ENCODE measurements around the gene RYR1. TPM values are rescaled to one million over a fixed set of nuclear protein-coding genes. Genes with fewer than 3 reads are reported as not detected.

RYR1 gene
- total and polyA plus RNA-seq, 2 of the 8 experiments (the other 6 are each of a cell fraction or from before 2014, with no cell fraction given): 5.8 to 11.8 TPM

DNA sequence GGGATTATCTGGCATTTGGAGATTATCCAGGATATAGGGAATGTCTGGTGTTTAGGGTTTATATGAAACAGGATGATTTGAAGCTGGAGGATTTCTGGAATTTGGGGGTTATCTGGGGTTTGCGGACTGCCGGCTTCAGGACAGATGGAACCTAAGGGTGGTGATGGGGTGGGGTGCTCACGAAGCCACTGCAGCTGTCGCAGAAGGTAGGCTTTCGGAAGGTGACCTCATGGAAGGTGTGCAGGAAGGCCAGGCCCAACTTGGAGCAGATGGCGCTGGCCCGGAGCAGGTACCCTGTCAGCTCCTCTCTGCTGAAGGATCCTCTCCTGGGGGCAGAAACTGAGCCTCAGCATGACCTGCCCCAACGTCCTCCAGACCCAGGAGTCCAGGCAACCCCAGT, 21.0 kb upstream of the RYR1 start:
- Histone ChIP-seq H3K9me3 (ENCODE audit: insufficient read depth in 2 of 2, low read depth in 1 of 2, low read length in 1 of 2) (no peaks in the 10 kb centered on the region), H4K91ac (replicated peaks; ENCODE audit: insufficient read length, low read length) (no peak overlapping the region), H3K56ac (replicated peaks; ENCODE audit: insufficient read length, low read depth, low read length) (no peak overlapping the region), H2AK5ac (ENCODE audit: low read depth, low read length) (no peak overlapping the region), H3K4me1 (replicated peaks in 1 of 4; ENCODE audit: control insufficient read depth in 3 of 4, insufficient read depth in 4 of 4, low read length in 3 of 4) (peaks cover 0 to 5% (median 4%) of the 10 kb centered on the region in 4 experiments; a peak in 5 of 7 replicates), H3K14ac (ENCODE audit: insufficient read length) (no peak overlapping the region), H3K79me2 (ENCODE audit: control insufficient read depth in 1 of 2, insufficient read depth in 2 of 2, low read length in 2 of 2) (no peaks in the 10 kb centered on the region), H2BK15ac (ENCODE audit: low read length) (no peak overlapping the region), H3K23me2 (ENCODE audit: low read depth, low read length) (peaks cover under 1% of the 10 kb centered on the region; the same call in 1 of the 2 replicates), H3K4me3 (ENCODE audit: extremely low read depth in 1 of 4, insufficient read depth in 2 of 4, low read depth in 3 of 4, low read length in 4 of 4) (no peak overlapping the region), H3K23ac (ENCODE audit: insufficient read length) (no peak overlapping the region), H2BK12ac (ENCODE audit: low read depth, low read length) (no peak overlapping the region), H3K4me2 (ENCODE audit: insufficient read depth in 1 of 2, low read depth in 2 of 2, low read length in 2 of 2) (no peak overlapping the region), H3K9ac (replicated peaks in 1 of 4; ENCODE audit: extremely low read depth in 1 of 4, low read depth in 3 of 4, low read length in 3 of 4) (no peak overlapping the region), H4K20me1 (replicated peaks in 1 of 2; ENCODE audit: control insufficient read depth in 1 of 2, insufficient read depth in 2 of 2, low read length in 2 of 2) (no peaks in the 10 kb centered on the region), H4K5ac (ENCODE audit: insufficient read length, low read depth, low read length) (no peak overlapping the region), H4K8ac (ENCODE audit: extremely low read depth, insufficient read depth, low read length) (no peak overlapping the region), H3K27ac (ENCODE audit: low read depth, low read length) (no peak overlapping the region), H3K79me1 (ENCODE audit: low read depth, low read length) (no peaks in the 10 kb centered on the region; the same call in 1 of the 2 replicates), H2BK5ac (ENCODE audit: low read depth, low read length) (no peak overlapping the region), H2BK120ac (replicated peaks; ENCODE audit: low read depth, low read length) (no peak overlapping the region), H3K4ac (replicated peaks; ENCODE audit: insufficient read length, low read depth, low read length) (no peak overlapping the region), H3K18ac (ENCODE audit: extremely low read depth, low read length) (no peak overlapping the region), H2BK20ac (ENCODE audit: low read length) (no peak overlapping the region), H3K27me3 (replicated peaks in 1 of 4; ENCODE audit: control insufficient read depth in 3 of 4, extremely low read depth in 1 of 4, insufficient read depth in 3 of 4, low read length in 3 of 4) (peaks cover 0 to 2% (median 0%) of the 10 kb centered on the region in 4 experiments; a peak in 1 of 7 replicates), H3K36me3 (ENCODE audit: control insufficient read depth in 2 of 4, insufficient read depth in 4 of 4, low read length in 3 of 4) (no peaks in the 10 kb centered on the region), H2AFZ (ENCODE audit: low read length) (no peak overlapping the region)
- WGBS, 2 experiments (ENCODE audit: extremely low coverage in 1 of 2, insufficient coverage in 1 of 2, insufficient read length in 1 of 2, insufficient replicate concordance in 2 of 2, low coverage in 1 of 2, low lambda C conversion rate in 2 of 2, missing lambda C conversion rate in 1 of 2): 93% methylated on average over 8 of the region's 8 CpGs; no CpG with 5 or more reads in 1 of the 2 experiments
- FAIRE-seq (no peak), DNase-seq (ENCODE audit: low read depth in 1 of 2, low spot score in 2 of 2) (no peak)
- TF ChIP-seq CREB1 (IDR thresholded peaks at IDR 0.05) (no peak), EGR1 (IDR thresholded peaks at IDR 0.05; ENCODE audit: borderline replicate concordance, low read depth, low read length) (no peak), POLR2A (IDR thresholded peaks at IDR 0.05; ENCODE audit: control extremely low read depth in 1 of 2, low read depth in 2 of 2, low read length in 2 of 2) (no peak), POU5F1 (IDR thresholded peaks at IDR 0.05; ENCODE audit: low read depth, low read length) (no peak)
- TF ChIP-seq, protein P1, sequence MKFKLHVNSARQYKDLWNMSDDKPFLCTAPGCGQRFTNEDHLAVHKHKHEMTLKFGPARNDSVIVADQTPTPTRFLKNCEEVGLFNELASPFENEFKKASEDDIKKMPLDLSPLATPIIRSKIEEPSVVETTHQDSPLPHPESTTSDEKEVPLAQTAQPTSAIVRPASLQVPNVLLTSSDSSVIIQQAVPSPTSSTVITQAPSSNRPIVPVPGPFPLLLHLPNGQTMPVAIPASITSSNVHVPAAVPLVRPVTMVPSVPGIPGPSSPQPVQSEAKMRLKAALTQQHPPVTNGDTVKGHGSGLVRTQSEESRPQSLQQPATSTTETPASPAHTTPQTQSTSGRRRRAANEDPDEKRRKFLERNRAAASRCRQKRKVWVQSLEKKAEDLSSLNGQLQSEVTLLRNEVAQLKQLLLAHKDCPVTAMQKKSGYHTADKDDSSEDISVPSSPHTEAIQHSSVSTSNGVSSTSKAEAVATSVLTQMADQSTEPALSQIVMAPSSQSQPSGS (IDR thresholded peaks at IDR 0.05; ENCODE audit: low read length): no peak
- TF ChIP-seq, protein P2, sequence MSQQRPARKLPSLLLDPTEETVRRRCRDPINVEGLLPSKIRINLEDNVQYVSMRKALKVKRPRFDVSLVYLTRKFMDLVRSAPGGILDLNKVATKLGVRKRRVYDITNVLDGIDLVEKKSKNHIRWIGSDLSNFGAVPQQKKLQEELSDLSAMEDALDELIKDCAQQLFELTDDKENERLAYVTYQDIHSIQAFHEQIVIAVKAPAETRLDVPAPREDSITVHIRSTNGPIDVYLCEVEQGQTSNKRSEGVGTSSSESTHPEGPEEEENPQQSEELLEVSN (IDR thresholded peaks at IDR 0.05): no peak
- POLR2A ChIA-PET (ENCODE audit: partially characterized antibody): interaction anchor here (0.6 to 1.2 kb wide), 5 partner anchors 9 to 192 kb away, joined by 3 to 4 read pairs (median 3); no protein-coding TSS in a partner anchor
- CTCF ChIA-PET (ENCODE audit: partially characterized antibody): interaction anchor here (0.8 to 5.7 kb wide), 5 partner anchors 9 to 271 kb away, joined by 3 to 32 read pairs (median 4); partner anchors contain the start of gene FAM98C
